Osteocyte (in vitro differentiated cells): ENCODE results near the gene SHANK3. TPM values are rescaled to one million over a fixed set of nuclear protein-coding genes. Genes with fewer than 3 reads are reported as not detected.

Experiments used
- DNase-seq: peaks from one replicate; pipeline ENCODE4 v3.0.0; 2021; ENCODE audit warnings: mixed read lengths; ENCODE audit not compliant: unreplicated experiment; ENCODE audit errors: extremely low spot score
- H3K27ac Mint-ChIP-seq: one replicate; pipeline ENCODE4 v1.8.0; 2021; ENCODE audit warnings: mild to moderate bottlenecking, mixed read lengths; ENCODE audit not compliant: unreplicated experiment
- H3K27me3 Mint-ChIP-seq: one replicate; pipeline ENCODE4 v1.8.0; 2021; ENCODE audit warnings: mixed read lengths; ENCODE audit not compliant: unreplicated experiment
- H3K36me3 Mint-ChIP-seq: one replicate; pipeline ENCODE4 v1.8.0; 2021; ENCODE audit warnings: mixed read lengths; ENCODE audit not compliant: unreplicated experiment
- H3K4me1 Mint-ChIP-seq: one replicate; pipeline ENCODE4 v1.8.0; 2021; ENCODE audit warnings: mixed read lengths; ENCODE audit not compliant: unreplicated experiment
- H3K4me3 Mint-ChIP-seq: one replicate; pipeline ENCODE4 v1.8.0; 2021; ENCODE audit warnings: mild to moderate bottlenecking, moderate library complexity, mixed read lengths; ENCODE audit not compliant: unreplicated experiment
- H3K9me3 Mint-ChIP-seq: one replicate; pipeline ENCODE4 v1.8.0; 2021; ENCODE audit warnings: mixed read lengths; ENCODE audit not compliant: unreplicated experiment
- CTCF ChIP-seq: fragments of 200-600 bp; sonication (generic); IDR thresholded peaks from 2 replicates; pipeline ENCODE4 v1.5.0; 2021; ENCODE audit warnings: antibody characterized with exemption, mild to moderate bottlenecking, moderate library complexity
- total RNA-seq: library from RNA; stranded (reverse); gene quantifications from 2 replicates; pipeline ENCODE4 v1.2.1, GENCODE V29; 2021

Gene SHANK3
- total RNA-seq, 1 donor from 2014 or later: 4.7 TPM

DNA sequence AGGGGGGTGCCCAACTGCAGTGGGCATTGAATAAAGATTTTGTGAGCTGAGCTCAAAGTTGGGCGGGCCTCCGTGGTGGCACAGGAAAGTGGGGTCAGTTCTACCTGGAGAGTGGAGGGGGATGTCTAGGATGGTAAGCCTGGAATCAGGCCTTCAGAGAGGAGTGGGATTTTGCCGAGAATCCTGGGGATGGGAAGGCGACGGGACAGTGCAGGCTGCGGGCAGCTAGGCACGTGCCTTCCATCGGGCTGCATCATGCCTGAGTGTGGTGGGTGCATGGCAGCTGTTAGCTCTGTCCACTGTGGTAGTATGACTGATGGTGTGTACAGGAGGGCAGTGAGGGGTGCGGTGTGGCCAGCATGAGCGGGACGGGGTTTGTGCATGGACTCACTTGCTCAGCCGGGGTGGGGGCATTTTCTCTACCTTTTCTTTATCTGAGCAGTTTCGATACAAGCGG, 3.6 kb downstream of the SHANK3 start:
- TF ChIP-seq CTCF: no peak
- Mint-ChIP-seq H3K27me3 (peaks cover 21% of the 10 kb centered on the region), H3K27ac (peak overlapping the region; percentile 6), H3K4me3 (no peak overlapping the region), H3K36me3 (no peaks in the 10 kb centered on the region), H3K4me1 (peaks cover 8% of the 10 kb centered on the region), H3K9me3 (no peaks in the 10 kb centered on the region)
- peak; percentile 74 for DNase-seq

DNA sequence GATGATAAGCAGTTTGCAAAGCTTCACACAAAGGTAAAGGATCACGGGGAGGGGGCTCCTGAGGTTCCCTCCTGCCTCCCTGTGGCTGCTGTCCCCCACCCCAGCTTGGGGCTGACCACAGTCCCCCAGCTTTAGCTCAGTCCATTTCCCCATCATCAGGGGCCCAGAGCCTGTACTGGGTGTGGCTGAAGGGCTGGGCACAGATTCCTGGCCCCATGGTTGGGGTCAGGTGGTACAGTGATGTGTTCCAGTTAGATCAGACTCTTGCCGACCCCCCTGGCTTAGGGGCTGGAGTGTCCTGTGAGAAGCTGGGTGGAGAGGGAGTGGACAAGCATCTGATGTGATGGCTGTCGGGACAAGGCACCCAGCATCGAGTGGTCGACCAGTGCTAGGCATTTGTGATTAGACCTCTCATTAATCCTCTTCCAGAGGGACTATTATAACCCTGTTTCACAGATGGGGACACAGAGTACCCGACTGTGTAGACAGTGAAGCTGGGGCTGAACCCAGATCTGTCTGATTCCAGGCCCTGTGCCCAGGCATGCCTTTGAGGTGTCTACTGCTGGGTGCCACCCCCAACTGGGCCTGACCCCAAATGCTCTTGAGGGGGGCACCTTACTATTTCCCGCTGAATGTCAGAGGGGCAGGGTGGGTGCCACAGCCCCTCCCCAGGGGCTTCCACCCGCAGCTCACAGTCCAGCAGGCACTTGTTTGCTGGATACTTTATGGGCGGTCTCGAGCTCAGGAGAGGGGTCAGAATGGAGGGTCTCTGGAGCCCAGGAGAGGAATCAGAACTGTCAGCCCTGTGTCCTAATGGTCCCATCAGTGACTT, 4.3 kb downstream of the SHANK3 start:
- Mint-ChIP-seq H3K4me3 (no peak overlapping the region), H3K36me3 (no peaks in the 10 kb centered on the region), H3K27me3 (peaks cover 18% of the 10 kb centered on the region), H3K9me3 (no peaks in the 10 kb centered on the region), H3K4me1 (peaks cover 8% of the 10 kb centered on the region), H3K27ac (no peak overlapping the region)
- peak; percentile 76 for DNase-seq
- TF ChIP-seq CTCF: no peak

DNA sequence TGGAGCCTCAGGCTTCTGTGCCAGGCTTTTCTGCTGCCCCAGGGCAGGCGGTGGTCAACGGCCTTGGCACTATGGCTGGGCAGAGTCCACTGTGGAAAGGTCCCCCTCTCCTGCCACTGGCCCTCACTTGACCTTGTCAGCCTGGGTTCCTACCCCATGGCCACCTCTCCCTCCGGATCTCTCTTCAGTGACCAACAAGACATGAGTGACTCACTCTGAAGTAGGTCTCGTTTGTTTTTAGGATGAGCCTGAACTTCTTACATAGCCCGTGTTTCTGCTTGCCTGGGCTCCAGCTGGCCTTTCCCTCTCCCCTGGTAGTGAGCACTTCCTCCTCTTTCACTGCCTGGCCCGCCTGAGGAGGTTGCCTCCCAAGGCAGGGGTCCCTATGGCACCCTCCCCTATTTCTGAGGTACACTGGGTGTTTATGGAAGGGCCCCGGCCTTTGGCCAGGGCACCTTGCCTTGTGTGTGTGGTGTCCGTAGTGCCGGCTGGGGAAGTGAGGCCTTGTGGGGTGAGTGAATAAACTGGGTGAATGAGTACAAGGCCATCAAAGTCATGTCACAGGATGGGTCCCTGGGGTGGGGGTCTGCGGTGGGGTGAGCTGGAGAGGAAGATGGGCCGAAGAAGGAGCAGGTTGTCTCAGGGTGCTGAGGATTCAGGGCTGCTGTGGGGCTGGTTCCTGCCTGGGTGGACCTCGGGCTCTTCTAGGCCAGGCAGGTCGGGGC, 5.0 kb downstream of the SHANK3 start:
- peak; percentile 80 for DNase-seq
- H3K36me3 Mint-ChIP-seq: no peaks in the 10 kb centered on the region
- H3K27me3 Mint-ChIP-seq: peaks cover 18% of the 10 kb centered on the region
- H3K4me1 Mint-ChIP-seq: peaks cover 8% of the 10 kb centered on the region
- H3K27ac Mint-ChIP-seq: no peak overlapping the region
- no peak for TF ChIP-seq CTCF
- no peak overlapping the region for H3K4me3 Mint-ChIP-seq
- H3K9me3 Mint-ChIP-seq: no peaks in the 10 kb centered on the region

GRCh38 chr22:50678218-50678650, 5.6 kb downstream of the SHANK3 start:
- Mint-ChIP-seq H3K36me3 (no peaks in the 10 kb centered on the region), H3K27me3 (peaks cover 14% of the 10 kb centered on the region), H3K4me1 (peaks cover 6% of the 10 kb centered on the region), H3K27ac (no peak overlapping the region), H3K9me3 (no peaks in the 10 kb centered on the region), H3K4me3 (no peak overlapping the region)
- peak; percentile 83 for DNase-seq
- TF ChIP-seq CTCF: no peak
